ENCODE data around the gene SEMG2.

SEMG2 gene

GRCh38 chr20:45221076-45221475 is at the start of gene SEMG2:
Gene SEMG2 (plus strand): TSS chr20:45221373. CDS start chr20:45221390, 17 bp downstream.
- TF ChIP-seq CTCF (IDR thresholded peaks at IDR 0.05; ENCODE audit: insufficient read depth, low read depth, low read length, missing control alignments): no peak
- no peak for DNase-seq (ENCODE audit: low read depth)
- H3K4me3 ChIP-seq (ENCODE audit: low read length): no peak within 1 kb of the TSS

- no peak for TF ChIP-seq CTCF (IDR thresholded peaks at IDR 0.05; ENCODE audit: insufficient read depth, low read depth, low read length, missing control alignments)
- DNase-seq (ENCODE audit: low read depth): peak; percentile 84
- no peak overlapping the region for H3K4me3 ChIP-seq (ENCODE audit: low read length)
Measured at GRCh38 chr20:45173522-45173921, 47.7 kb upstream of the SEMG2 start.

GRCh38 chr20:45174434-45175364 is 46.5 kb upstream of the SEMG2 start, which contains the start of gene PI3:
Gene PI3 (plus strand): TSS chr20:45174902. CDS start chr20:45174923, 21 bp downstream.
- peak; percentile 96 for DNase-seq (ENCODE audit: low read depth)

GRCh38 chr20:45176526-45177267 is 44.5 kb upstream of the SEMG2 start:
- no peak for TF ChIP-seq CTCF (IDR thresholded peaks at IDR 0.05; ENCODE audit: insufficient read depth, low read depth, low read length, missing control alignments)
- peak; percentile 56 for DNase-seq (ENCODE audit: low read depth)
- no peak overlapping the region for H3K4me3 ChIP-seq (ENCODE audit: low read length)

More at GRCh38 chr20:45174434-45175364, 46.5 kb upstream of the SEMG2 start, which contains the start of gene PI3:
- TF ChIP-seq CTCF (IDR thresholded peaks at IDR 0.05; ENCODE audit: insufficient read depth, low read depth, low read length, missing control alignments): no peak
- H3K4me3 ChIP-seq (ENCODE audit: low read length): no peak within 1 kb of the TSS

- no peak for TF ChIP-seq CTCF (IDR thresholded peaks at IDR 0.05; ENCODE audit: insufficient read depth, low read depth, low read length, missing control alignments)
- no peak for DNase-seq (ENCODE audit: low read depth)
- H3K4me3 ChIP-seq (ENCODE audit: low read length): no peak overlapping the region
Measured at GRCh38 chr20:45179166-45179565, 42.0 kb upstream of the SEMG2 start.

GRCh38 chr20:45181639-45182038 is 39.5 kb upstream of the SEMG2 start:
- DNase-seq (ENCODE audit: low read depth): no peak
- H3K4me3 ChIP-seq (ENCODE audit: low read length): no peak overlapping the region
- TF ChIP-seq CTCF (IDR thresholded peaks at IDR 0.05; ENCODE audit: insufficient read depth, low read depth, low read length, missing control alignments): no peak

Measured in epithelial cell of esophagus (primary cell).